IMR-90 (cell line): ENCODE measurements around the gene IFI27L2. TPM values are rescaled to one million over a fixed set of nuclear protein-coding genes. Genes with fewer than 3 reads are reported as not detected.

ENCODE experiments used
- ATAC-seq: fragments of 200-7000 bp; cut with Tn5 transposase; 2 replicates; pipeline ENCODE4 v1.9.1; 2020; ENCODE audit warnings: low read depth, mild to moderate bottlenecking, moderate library complexity
- BruUV-seq: library from RNA; stranded (reverse); fragments of 400-500 nt; replicated peaks from 2 replicates; lab custom pipeline; 2021; lab: Mats Ljungman, UMichigan
- CTCF ChIA-PET: fragments of 300-600 bp; formaldehyde crosslinking; extraction: SDS; loops from one replicate; lab custom pipeline; 2021; ENCODE audit warnings: antibody characterized with exemption; lab: Yijun Ruan, JAX
- POLR2A ChIA-PET: fragments of 300-600 bp; sonication (Branson Sonifier 250); formaldehyde crosslinking; loops from one replicate; lab custom pipeline; 2022; ENCODE audit warnings: antibody characterized with exemption; ENCODE audit not compliant: unreplicated experiment; lab: Charles Lee
- DNase-seq: peaks from one replicate; pipeline ENCODE4 v3.0.0; 2013
- H2AFZ ChIP-seq: replicated peaks from 2 replicates; pipeline ENCODE3; 2013; ENCODE audit warnings: low read length, mild to moderate bottlenecking; ENCODE audit not compliant: poor library complexity
- H2AK5ac ChIP-seq: 2 replicates; pipeline ENCODE4 v1.6.1; 2013; ENCODE audit warnings: low read depth, low read length, inconsistent platforms
- H2AK9ac ChIP-seq: replicated peaks from 2 replicates; pipeline ENCODE3; 2013; ENCODE audit warnings: mild to moderate bottlenecking, low read depth, low read length, moderate library complexity; ENCODE audit not compliant: poor library complexity
- H2BK120ac ChIP-seq: 2 replicates; pipeline ENCODE4 v1.6.1; 2013; ENCODE audit warnings: low read depth, low read length, inconsistent platforms
- H2BK15ac ChIP-seq: 3 replicates; pipeline ENCODE4 v1.6.1; 2013; ENCODE audit warnings: low read depth, low read length, inconsistent platforms
- H2BK20ac ChIP-seq: 2 replicates; pipeline ENCODE4 v1.6.1; 2013; ENCODE audit warnings: low read depth, mild to moderate bottlenecking, inconsistent platforms, low read length, moderate library complexity
- H2BK5ac ChIP-seq: 2 replicates; pipeline ENCODE4 v1.6.1; 2013; ENCODE audit warnings: mild to moderate bottlenecking, low read depth, low read length, inconsistent platforms; ENCODE audit not compliant: poor library complexity, severe bottlenecking
- H3K14ac ChIP-seq: replicated peaks from 2 replicates; pipeline ENCODE4 v1.6.1; 2013; ENCODE audit warnings: low read depth, low read length, inconsistent platforms
- H3K18ac ChIP-seq: 2 replicates; pipeline ENCODE4 v1.6.1; 2013; ENCODE audit warnings: low read depth, low read length, control low read depth
- H3K23ac ChIP-seq: 2 replicates; pipeline ENCODE4 v1.6.1; 2013; ENCODE audit warnings: low read depth, low read length, inconsistent platforms
- H3K27ac ChIP-seq: 2 replicates; pipeline ENCODE4 v1.5.1; 2013; ENCODE audit warnings: mild to moderate bottlenecking, control low read depth, low read length; ENCODE audit not compliant: insufficient read depth
- H3K27me3 ChIP-seq: 2 replicates; pipeline ENCODE4 v1.6.1; 2013; ENCODE audit warnings: low read length; ENCODE audit not compliant: control insufficient read depth, insufficient read depth
- H3K36me3 ChIP-seq: 2 replicates; pipeline ENCODE4 v1.6.1; 2013; ENCODE audit warnings: low read length, mixed read lengths; ENCODE audit not compliant: control insufficient read depth, insufficient read depth
- H3K4ac ChIP-seq: 2 replicates; pipeline ENCODE4 v1.6.1; 2013; ENCODE audit warnings: low read depth, low read length, inconsistent platforms
- H3K4me1 ChIP-seq: 2 replicates; pipeline ENCODE4 v1.6.1; 2013; ENCODE audit warnings: low read length, mixed read lengths; ENCODE audit not compliant: control insufficient read depth, insufficient read depth
- H3K4me2 ChIP-seq: 2 replicates; pipeline ENCODE4 v1.6.1; 2013; ENCODE audit warnings: low read depth, mild to moderate bottlenecking, control low read depth, low read length, moderate library complexity
- H3K4me3 ChIP-seq: 2 replicates; pipeline ENCODE4 v1.5.1; 2013; ENCODE audit warnings: low read depth, mild to moderate bottlenecking, control low read depth, low read length, moderate library complexity; ENCODE audit not compliant: insufficient read depth
- H3K56ac ChIP-seq: 2 replicates; pipeline ENCODE4 v1.6.1; 2013; ENCODE audit warnings: low read length, inconsistent platforms; ENCODE audit not compliant: insufficient read depth; ENCODE audit errors: extremely low read depth
- H3K79me1 ChIP-seq, 2 experiments: 2 replicates each; pipeline ENCODE4 v1.6.1; 2013; ENCODE audit warnings: low read length in 2 of 2, inconsistent platforms in 1 of 2, low read depth in 1 of 2
- H3K9ac ChIP-seq: 2 replicates; pipeline ENCODE4 v1.6.1; 2013; ENCODE audit warnings: low read depth, low read length, control low read depth
- H3K9me1 ChIP-seq: 2 replicates; pipeline ENCODE4 v1.6.1; 2013; ENCODE audit warnings: low read length, inconsistent platforms; ENCODE audit not compliant: insufficient read depth
- H3K9me3 ChIP-seq: 2 replicates; pipeline ENCODE4 v1.6.1; 2013; ENCODE audit warnings: low read length; ENCODE audit not compliant: control insufficient read depth, insufficient read depth
- H4K20me1 ChIP-seq: 2 replicates; pipeline ENCODE4 v1.6.1; 2013; ENCODE audit warnings: low read length, inconsistent platforms; ENCODE audit not compliant: insufficient read depth
- H4K5ac ChIP-seq: 2 replicates; pipeline ENCODE4 v1.6.1; 2013; ENCODE audit warnings: mild to moderate bottlenecking, low read depth, low read length, control low read depth
- H4K8ac ChIP-seq, 2 experiments: 2 replicates each; pipeline ENCODE4 v1.6.1; 2013; ENCODE audit warnings: low read depth in 2 of 2, low read length in 2 of 2, control low read depth in 1 of 2, inconsistent platforms in 1 of 2
- H4K91ac ChIP-seq: 2 replicates; pipeline ENCODE4 v1.6.1; 2013; ENCODE audit warnings: low read depth, low read length, inconsistent platforms; ENCODE audit not compliant: insufficient read depth
- BHLHE40 ChIP-seq: fragments of 150-350 bp; IDR thresholded peaks from 2 replicates; pipeline ENCODE4 v1.6.1; 2016; ENCODE audit warnings: mild to moderate bottlenecking, low read depth, low read length
- CHD1 ChIP-seq: IDR thresholded peaks from 2 replicates; pipeline ENCODE4 v1.6.1; 2012; ENCODE audit warnings: low read depth, low read length, improper control_type of control experiment
- FOS ChIP-seq: fragments of 150-350 bp; IDR thresholded peaks from 2 replicates; pipeline ENCODE4 v1.6.1; 2016; ENCODE audit warnings: low read depth, low read length
- MAFK ChIP-seq: IDR thresholded peaks from 2 replicates; pipeline ENCODE4 v1.6.1; 2012; ENCODE audit warnings: low read depth, low read length, improper control_type of control experiment
- MXI1 ChIP-seq: IDR thresholded peaks from 2 replicates; pipeline ENCODE4 v1.6.1; 2012; ENCODE audit warnings: low read depth, mild to moderate bottlenecking, low read length, moderate library complexity, borderline replicate concordance
- POLR2A ChIP-seq: IDR thresholded peaks from 2 replicates; pipeline ENCODE4 v1.6.1; 2012; ENCODE audit warnings: mild to moderate bottlenecking, low read depth, low read length
- RAD21 ChIP-seq: IDR thresholded peaks from 2 replicates; pipeline ENCODE4 v1.6.1; 2012; ENCODE audit warnings: low read length, improper control_type of control experiment
- RCOR1 ChIP-seq: IDR thresholded peaks from 2 replicates; pipeline ENCODE4 v1.6.1; 2012; ENCODE audit warnings: mild to moderate bottlenecking, low read length, improper control_type of control experiment; ENCODE audit not compliant: insufficient replicate concordance
- RFX5 ChIP-seq: IDR thresholded peaks from 2 replicates; pipeline ENCODE4 v1.8.0; 2012; ENCODE audit warnings: low read depth, mild to moderate bottlenecking, low read length, moderate library complexity
- SMC3 ChIP-seq: fragments of 150-350 bp; IDR thresholded peaks from 2 replicates; pipeline ENCODE4 v1.6.1; 2016; ENCODE audit warnings: low read depth, mild to moderate bottlenecking, antibody characterized with exemption, low read length, moderate library complexity
- WGBS, 2 experiments: methylation state at CpG; one replicate each; pipeline versions ENCODE4 v1.1.5 to v1.1.7; 2013; ENCODE audit warnings: missing lambda C conversion rate in 2 of 2; ENCODE audit not compliant: insufficient read length in 1 of 2; ENCODE audit errors: extremely low coverage in 2 of 2; 5-methylcytosine and 5-hydroxymethylcytosine counted together
- dilution Hi-C: fragments of 300-500 bp; cut with HindIII; formaldehyde crosslinking; loops from one replicate; pipeline ENCODE4 v1.14.3; 2018; ENCODE audit warnings: low sequenced_read_pairs; ENCODE audit not compliant: unreplicated experiment
- in situ Hi-C: fragments of 300-500 bp; cut with MboI; formaldehyde crosslinking; loops from 3 replicates; pipeline ENCODE4 v1.14.3; 2019; ENCODE audit warnings: low sequenced_read_pairs, inconsistent platforms, mixed read lengths
- intact Hi-C: fragments of 100-400 bp; cut with micrococcal nuclease; formaldehyde crosslinking; loops from 2 replicates; pipeline ENCODE4 v1.10.0; 2022
- polyA plus RNA-seq, 3 experiments: library from polyadenylated mRNA; depleted of rRNA; stranded (reverse); fragments of >200 nt; gene quantifications; 2 replicates each; pipeline ENCODE4 v1.2.3, GENCODE V29; 2012; ENCODE audit warnings: low replicate concordance in 1 of 3
- total RNA-seq: library from RNA; depleted of rRNA; stranded (reverse); fragments of >200 nt; gene quantifications from 2 replicates; pipeline ENCODE4 v1.2.3, GENCODE V29; 2012
- TF ChIP-seq, protein P1 (sequence below): fragments of 150-350 bp; IDR thresholded peaks from 2 replicates; pipeline ENCODE4 v1.6.1; 2017; ENCODE audit warnings: mild to moderate bottlenecking, antibody characterized with exemption, low read length, low read depth

IFI27L2 gene
- total and polyA plus RNA-seq, 2 of the 4 experiments (the other 2 are of a cell fraction): 43.0 to 187 TPM

GRCh38 chr14:94112513-94113063 lies 16.8 kb downstream of the IFI27L2 start (continued):
- TF ChIP-seq CHD1 (no peak), BHLHE40 (no peak)
- TF ChIP-seq, protein P1, sequence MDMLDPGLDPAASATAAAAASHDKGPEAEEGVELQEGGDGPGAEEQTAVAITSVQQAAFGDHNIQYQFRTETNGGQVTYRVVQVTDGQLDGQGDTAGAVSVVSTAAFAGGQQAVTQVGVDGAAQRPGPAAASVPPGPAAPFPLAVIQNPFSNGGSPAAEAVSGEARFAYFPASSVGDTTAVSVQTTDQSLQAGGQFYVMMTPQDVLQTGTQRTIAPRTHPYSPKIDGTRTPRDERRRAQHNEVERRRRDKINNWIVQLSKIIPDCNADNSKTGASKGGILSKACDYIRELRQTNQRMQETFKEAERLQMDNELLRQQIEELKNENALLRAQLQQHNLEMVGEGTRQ: no peak

GRCh38 chr14:94111276-94112095 lies 17.9 kb downstream of the IFI27L2 start:
- POLR2A ChIA-PET: no interaction called here

More at GRCh38 chr14:94111276-94112095, 17.9 kb downstream of the IFI27L2 start:
- Histone ChIP-seq H4K8ac (no peak overlapping the region), H2BK120ac (no peak overlapping the region), H3K56ac (no peak overlapping the region), H4K91ac (no peak overlapping the region), H4K5ac (no peak overlapping the region), H3K4ac (no peak overlapping the region), H3K9me1 (0 out of 2 replicates have a peak, but pooled peaks cover 5% of the 10 kb centered on the region), H3K14ac (no peak overlapping the region), H3K9ac (no peak overlapping the region), H3K27me3 (peaks cover 7% of the 10 kb centered on the region; the same call in 1 of the 2 replicates), H3K9me3 (no peaks in the 10 kb centered on the region), H3K27ac (no peak overlapping the region), H3K79me1 (no peaks in the 10 kb centered on the region), H2AK5ac (peak overlapping the region; percentile 33; the same call in 1 of the 2 replicates), H2BK5ac (no peak overlapping the region), H3K36me3 (no peaks in the 10 kb centered on the region), H2BK20ac (no peak overlapping the region), H3K23ac (no peak overlapping the region), H3K4me1 (no peaks in the 10 kb centered on the region), H2BK15ac (no peak overlapping the region), H2AFZ (peak overlapping the region; percentile 41), H4K20me1 (no peaks in the 10 kb centered on the region), H3K4me2 (no peak overlapping the region), H3K4me3 (no peak overlapping the region), H3K18ac (no peak overlapping the region), H2AK9ac (peak overlapping the region; percentile 76)
- WGBS, 2 experiments: 84% methylated on average over 7 of the region's 20 CpGs; no CpG with 5 or more reads in 1 of the 2 experiments
- no peak for DNase-seq
- CTCF ChIA-PET: no interaction called here
- no TSS peak for BruUV-seq
- no peak for TF ChIP-seq SMC3
- TF ChIP-seq CHD1: no peak
- TF ChIP-seq RAD21: no peak
- TF ChIP-seq FOS: no peak
- TF ChIP-seq BHLHE40: no peak
- no peak for TF ChIP-seq MXI1
- TF ChIP-seq MAFK: no peak
- TF ChIP-seq POLR2A: no peak
- TF ChIP-seq RFX5: no peak
- no peak for TF ChIP-seq RCOR1
- intact Hi-C loops: no loop called here
- in situ Hi-C loops: no loop called here
- no peak for ATAC-seq
- dilution Hi-C loops: no loop called here
